ENCODE results near the gene GABRR3.

The GABRR3 gene

DNA sequence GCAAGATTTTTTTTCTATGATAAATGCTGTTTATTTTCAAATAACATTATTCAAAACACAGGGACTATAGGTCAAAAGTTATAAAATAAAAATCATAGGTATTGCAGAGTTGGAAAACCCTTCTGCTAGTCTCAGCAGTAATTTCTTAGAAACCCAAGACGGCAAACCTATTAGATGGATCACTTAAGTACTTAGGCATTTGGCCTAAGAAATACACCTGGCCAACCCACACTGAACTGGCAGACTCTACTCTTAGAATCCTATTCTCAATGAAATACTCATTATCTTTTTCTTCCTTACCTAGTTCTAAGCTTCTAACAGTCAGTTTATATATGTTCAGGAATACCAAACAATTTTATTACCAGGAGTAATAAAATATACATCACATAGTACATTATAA lies 32.4 kb downstream of the GABRR3 start:
- no peak for DNase-seq (ENCODE audit: low spot score)
- TF ChIP-seq, protein P1, sequence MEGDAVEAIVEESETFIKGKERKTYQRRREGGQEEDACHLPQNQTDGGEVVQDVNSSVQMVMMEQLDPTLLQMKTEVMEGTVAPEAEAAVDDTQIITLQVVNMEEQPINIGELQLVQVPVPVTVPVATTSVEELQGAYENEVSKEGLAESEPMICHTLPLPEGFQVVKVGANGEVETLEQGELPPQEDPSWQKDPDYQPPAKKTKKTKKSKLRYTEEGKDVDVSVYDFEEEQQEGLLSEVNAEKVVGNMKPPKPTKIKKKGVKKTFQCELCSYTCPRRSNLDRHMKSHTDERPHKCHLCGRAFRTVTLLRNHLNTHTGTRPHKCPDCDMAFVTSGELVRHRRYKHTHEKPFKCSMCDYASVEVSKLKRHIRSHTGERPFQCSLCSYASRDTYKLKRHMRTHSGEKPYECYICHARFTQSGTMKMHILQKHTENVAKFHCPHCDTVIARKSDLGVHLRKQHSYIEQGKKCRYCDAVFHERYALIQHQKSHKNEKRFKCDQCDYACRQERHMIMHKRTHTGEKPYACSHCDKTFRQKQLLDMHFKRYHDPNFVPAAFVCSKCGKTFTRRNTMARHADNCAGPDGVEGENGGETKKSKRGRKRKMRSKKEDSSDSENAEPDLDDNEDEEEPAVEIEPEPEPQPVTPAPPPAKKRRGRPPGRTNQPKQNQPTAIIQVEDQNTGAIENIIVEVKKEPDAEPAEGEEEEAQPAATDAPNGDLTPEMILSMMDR (IDR thresholded peaks at IDR 0.05; ENCODE audit: extremely low read depth, missing control alignments): no peak

DNA sequence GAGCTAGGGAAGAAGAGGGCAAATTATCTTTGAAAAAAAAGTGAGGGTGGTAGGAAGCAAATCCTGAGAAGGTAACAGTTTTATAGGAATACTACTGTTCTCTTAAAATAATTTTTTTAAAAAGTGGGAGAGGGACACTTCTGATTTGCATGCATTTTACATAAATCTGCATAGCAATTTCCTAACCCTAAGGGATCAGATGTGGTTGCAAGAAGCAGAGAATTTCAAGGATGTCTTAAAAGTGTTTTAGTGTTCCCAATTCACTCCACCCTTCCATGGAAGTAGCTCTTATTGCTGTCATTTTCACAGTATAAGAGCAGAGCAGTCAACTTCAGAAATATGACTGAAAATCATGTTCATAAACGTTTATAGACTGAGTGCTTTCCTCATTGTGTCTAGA lies 35.1 kb downstream of the GABRR3 start:
- TF ChIP-seq, protein P1 (IDR thresholded peaks at IDR 0.05; ENCODE audit: extremely low read depth, missing control alignments): no peak
- DNase-seq (ENCODE audit: low spot score): no peak

DNA sequence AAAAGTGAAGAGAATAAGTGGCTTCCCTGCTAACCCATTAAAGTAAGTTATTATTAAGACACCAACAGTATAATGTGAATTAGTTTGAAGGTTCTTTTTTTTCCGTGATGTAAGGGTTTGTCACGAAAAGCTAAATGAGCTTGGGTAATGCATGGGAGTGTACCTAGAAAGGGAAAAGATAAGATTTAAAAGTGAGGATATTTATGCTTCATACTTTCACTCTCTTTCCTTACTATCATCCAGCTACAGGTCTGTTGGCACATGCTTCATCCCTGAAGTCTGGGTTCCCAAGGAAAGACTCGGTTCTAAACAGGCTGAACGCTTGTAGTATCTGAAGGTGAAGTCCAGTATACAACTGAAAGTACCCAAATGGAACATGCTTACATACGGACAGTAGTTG lies 36.0 kb downstream of the GABRR3 start:
- DNase-seq (ENCODE audit: low spot score): no peak
- TF ChIP-seq, protein P1 (IDR thresholded peaks at IDR 0.05; ENCODE audit: extremely low read depth, missing control alignments): no peak

DNA sequence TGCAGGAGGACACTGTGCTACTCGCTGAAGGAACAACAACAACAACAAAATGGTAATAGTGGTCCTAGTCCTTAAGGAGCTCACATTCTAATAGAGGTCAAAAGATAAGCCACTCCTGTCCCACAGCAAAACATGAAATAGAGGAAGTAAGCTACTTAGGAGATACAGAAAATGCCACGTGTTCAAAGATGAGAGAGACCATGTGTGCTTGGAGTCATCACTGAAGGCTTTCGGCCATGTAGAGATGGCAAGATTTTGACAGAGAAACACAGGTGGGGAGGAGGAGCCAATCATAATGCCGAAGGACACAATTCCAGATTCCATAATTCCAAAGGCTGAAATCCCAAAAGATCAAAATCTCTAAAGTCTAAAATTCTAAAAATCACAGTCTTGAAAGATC lies 38.1 kb downstream of the GABRR3 start:
- DNase-seq (ENCODE audit: low spot score): no peak
- TF ChIP-seq, protein P1 (IDR thresholded peaks at IDR 0.05; ENCODE audit: extremely low read depth, missing control alignments): no peak

DNA sequence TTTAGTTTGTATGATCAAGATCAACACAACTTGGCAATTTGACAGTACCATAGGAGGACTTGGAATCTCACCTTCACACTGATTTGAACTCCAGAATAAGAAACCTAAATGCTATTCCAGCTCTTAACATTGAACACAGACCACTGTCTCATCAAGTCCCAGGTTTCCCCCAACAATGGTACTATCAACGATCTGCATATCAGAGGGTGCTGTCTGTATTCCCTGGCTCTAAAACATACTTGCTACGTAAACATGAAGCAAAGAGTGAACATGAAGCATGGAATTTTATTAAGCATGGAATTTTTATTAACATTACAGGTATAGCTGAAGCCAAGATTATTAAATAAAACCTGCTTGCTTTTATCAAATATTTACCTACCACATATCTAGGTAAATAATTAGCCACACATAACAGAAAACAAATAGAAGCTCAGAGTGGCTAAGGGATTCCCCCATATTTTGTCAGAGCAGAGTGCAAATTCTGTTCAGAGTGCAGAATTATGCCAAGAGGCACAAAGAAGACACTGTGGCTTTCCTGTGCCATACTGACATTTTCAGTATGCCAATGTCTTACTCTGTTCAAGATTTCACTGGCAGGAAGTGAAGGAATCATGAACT lies 40.7 kb downstream of the GABRR3 start:
- no peak for DNase-seq (ENCODE audit: low spot score)
- TF ChIP-seq, protein P1 (IDR thresholded peaks at IDR 0.05; ENCODE audit: extremely low read depth, missing control alignments): no peak

DNA sequence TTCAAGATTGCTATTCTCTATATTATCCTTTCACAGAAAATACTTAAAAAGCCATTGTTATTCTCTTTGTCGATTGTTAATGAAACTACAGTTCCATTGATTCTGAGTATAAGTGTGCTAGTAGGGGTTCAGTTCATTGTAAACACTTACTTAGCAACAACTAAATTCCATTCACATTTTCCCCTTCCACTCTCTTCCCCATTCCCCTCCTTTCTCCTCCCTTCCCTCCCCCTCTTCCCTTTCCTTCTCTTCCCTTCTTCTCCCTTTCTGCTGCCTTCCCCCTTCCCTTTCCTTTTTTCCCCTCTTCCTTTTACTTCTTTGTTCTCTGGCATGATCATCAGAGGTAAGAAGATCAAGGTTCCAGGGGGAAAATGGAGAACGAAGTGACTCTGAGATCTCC lies 41.6 kb downstream of the GABRR3 start:
- no peak for DNase-seq (ENCODE audit: low spot score)
- TF ChIP-seq, protein P1 (IDR thresholded peaks at IDR 0.05; ENCODE audit: extremely low read depth, missing control alignments): no peak

DNA sequence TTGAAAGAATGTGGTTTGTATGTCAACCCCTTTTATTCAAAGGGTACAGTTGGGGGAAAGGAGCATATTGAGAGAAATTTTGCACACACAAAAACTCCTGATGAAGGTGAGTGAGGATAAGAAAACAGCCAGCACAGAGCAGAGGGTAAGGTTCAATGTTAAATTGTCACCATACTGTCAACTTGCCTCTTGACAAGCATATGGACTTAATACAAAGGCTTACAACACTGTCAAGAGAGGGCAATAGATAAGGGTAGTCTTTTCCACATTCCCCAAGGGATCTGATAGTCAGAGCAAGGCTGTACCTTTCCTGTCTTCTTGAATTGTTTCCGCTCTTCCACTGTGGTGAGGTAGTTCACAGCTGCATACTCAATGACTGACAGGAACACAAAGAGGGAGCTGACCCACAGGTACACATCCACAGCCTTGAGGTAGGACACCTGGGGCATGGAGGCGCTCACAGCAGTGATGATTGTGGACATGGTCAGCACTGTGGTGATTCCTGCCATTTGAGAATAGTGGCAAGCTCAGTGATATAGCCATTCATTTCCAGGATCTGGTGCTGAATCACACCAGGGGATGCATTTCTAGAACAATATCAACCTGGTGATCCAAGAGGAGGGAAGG lies 42.5 kb downstream of the GABRR3 start:
- TF ChIP-seq, protein P1 (IDR thresholded peaks at IDR 0.05; ENCODE audit: extremely low read depth, missing control alignments): no peak
- DNase-seq (ENCODE audit: low spot score): no peak
